HepG2 (cell line): ENCODE measurements around the gene PNMA6F. TPM values are rescaled to one million over a fixed set of nuclear protein-coding genes. Genes with fewer than 3 reads are reported as not detected.

ENCODE experiments used
- ATAC-seq: fragments of 200-7000 bp; cut with Tn5 transposase; 3 replicates; pipeline ENCODE4 v1.9.1; 2020; ENCODE audit warnings: mild to moderate bottlenecking, moderate library complexity
- BruUV-seq: library from RNA; stranded (reverse); fragments of 400-500 nt; replicated peaks from 2 replicates; lab custom pipeline; 2021; lab: Mats Ljungman, UMichigan
- CTCF ChIA-PET: fragments of 300-600 bp; formaldehyde crosslinking; extraction: SDS; loops from one replicate; lab custom pipeline; 2021; ENCODE audit warnings: low total read pairs, inconsistent platforms, low intra/inter-chr PET ratio; lab: Yijun Ruan, JAX
- POLR2A ChIA-PET: fragments of 350-600 bp; sonication (Branson Sonifier 250); formaldehyde crosslinking; loops from one replicate; lab custom pipeline; 2020; ENCODE audit warnings: antibody characterized with exemption, inconsistent platforms; lab: Yijun Ruan, JAX
- DNase-seq: peaks from one replicate; pipeline ENCODE4 v3.0.0-alpha.2; 2015; ENCODE audit warnings: low spot score
- FAIRE-seq: peaks from 3 replicates; lab custom pipeline; 2011; peaks lifted over from hg19 to GRCh38; lab: Jason Lieb, UNC
- H2AFZ ChIP-seq: one replicate; pipeline ENCODE4 v1.6.1; 2011; ENCODE audit warnings: low read length, inconsistent platforms
- H3K27ac ChIP-seq: fragments of 300-600 bp; 3 replicates; pipeline ENCODE4 v1.8.0; 2011; ENCODE audit warnings: mixed run types, mild to moderate bottlenecking, mixed read lengths, low read length, inconsistent platforms; ENCODE audit not compliant: insufficient read depth; ENCODE audit errors: extremely low read length
- H3K27me3 ChIP-seq, 2 experiments: fragments of 200-600 bp in 1 of 2; 2 replicates in 1 of 2; 3 replicates in 1 of 2; pipeline versions ENCODE4 v1.6.0 to v1.8.0; 2011; ENCODE audit warnings: low read length in 2 of 2, mild to moderate bottlenecking in 2 of 2, moderate library complexity in 2 of 2, inconsistent platforms in 1 of 2; ENCODE audit not compliant: insufficient read depth in 2 of 2, control insufficient read depth in 1 of 2
- H3K36me3 ChIP-seq, 2 experiments: fragments of 200-600 bp in 1 of 2; replicated peaks in 1 of 2; 2 replicates in 1 of 2; 3 replicates in 1 of 2; pipeline versions ENCODE4 v1.5.1 to v1.8.0; 2011; ENCODE audit warnings: low read length in 2 of 2, inconsistent platforms in 1 of 2; ENCODE audit not compliant: insufficient read depth in 2 of 2, control insufficient read depth in 1 of 2
- H3K4me1 ChIP-seq: 2 replicates; pipeline ENCODE4 v1.5.1; 2012; ENCODE audit warnings: low read length, inconsistent platforms; ENCODE audit not compliant: insufficient read depth
- H3K4me2 ChIP-seq: 2 replicates; pipeline ENCODE4 v1.6.0; 2011; ENCODE audit warnings: low read depth, low read length, inconsistent platforms
- H3K4me3 ChIP-seq, 3 experiments: fragments of 200-600 bp in 1 of 3; sonication (generic), shearing (Covaris generic) in 1 of 3; replicated peaks in 1 of 3; 2 replicates each; pipeline ENCODE4 v1.5.1; 2011 to 2016; ENCODE audit warnings: low read length in 3 of 3, inconsistent platforms in 2 of 3, low read depth in 2 of 3, mild to moderate bottlenecking in 2 of 3, control low read depth in 1 of 3, mixed read lengths in 1 of 3; ENCODE audit not compliant: insufficient read depth in 1 of 3
- H3K79me2 ChIP-seq: one replicate; pipeline ENCODE4 v1.6.1; 2011; ENCODE audit warnings: low read length, inconsistent platforms; ENCODE audit not compliant: insufficient read depth
- H3K9ac ChIP-seq: 2 replicates; pipeline ENCODE4 v1.6.0; 2011; ENCODE audit warnings: mild to moderate bottlenecking, low read depth, low read length, inconsistent platforms; ENCODE audit not compliant: insufficient read depth
- H3K9me3 ChIP-seq: 2 replicates; pipeline ENCODE4 v1.5.1; 2012; ENCODE audit warnings: mild to moderate bottlenecking, low read length
- H4K20me1 ChIP-seq: 2 replicates; pipeline ENCODE4 v1.6.0; 2011; ENCODE audit warnings: inconsistent platforms, mild to moderate bottlenecking, low read length, moderate library complexity; ENCODE audit not compliant: insufficient read depth
- DR1 ChIP-seq: sonication (generic); formaldehyde crosslinking; IDR thresholded peaks from 2 replicates; pipeline ENCODE4 v1.8.0; 2021; ENCODE audit warnings: mild to moderate bottlenecking, missing genetic modification reagents, inconsistent platforms
- NFE2L2 ChIP-seq: fragments of 150-350 bp; IDR thresholded peaks from 2 replicates; pipeline ENCODE4 v1.6.1; 2014; ENCODE audit warnings: low read length
- POGZ ChIP-seq: sonication (generic); formaldehyde crosslinking; IDR thresholded peaks from 2 replicates; pipeline ENCODE4 v1.4.0; 2020; ENCODE audit warnings: mild to moderate bottlenecking, missing genetic modification reagents
- ZFP41 ChIP-seq: sonication (generic); formaldehyde crosslinking; IDR thresholded peaks from 2 replicates; pipeline ENCODE4 v1.4.0; 2020; ENCODE audit warnings: mild to moderate bottlenecking, missing genetic modification reagents, borderline replicate concordance
- ZFP90 ChIP-seq: sonication (generic); formaldehyde crosslinking; IDR thresholded peaks from 2 replicates; pipeline ENCODE4 v1.8.0; 2022; ENCODE audit warnings: missing genetic modification reagents, mild to moderate bottlenecking, inconsistent platforms, borderline replicate concordance
- ZNF383 ChIP-seq: sonication (generic); formaldehyde crosslinking; IDR thresholded peaks from 2 replicates; pipeline ENCODE4 v1.4.0; 2020; ENCODE audit warnings: missing genetic modification reagents, mild to moderate bottlenecking, borderline replicate concordance
- ZNF570 ChIP-seq: sonication (generic); formaldehyde crosslinking; IDR thresholded peaks from 2 replicates; pipeline ENCODE4 v1.4.0; 2020; ENCODE audit warnings: mild to moderate bottlenecking, missing genetic modification reagents, borderline replicate concordance
- ZNF703 ChIP-seq: sonication (generic); formaldehyde crosslinking; IDR thresholded peaks from 2 replicates; pipeline ENCODE4 v1.5.1; 2020; ENCODE audit warnings: missing genetic modification reagents, mild to moderate bottlenecking, moderate library complexity, borderline replicate concordance
- WGBS: methylation state at CpG from one replicate; pipeline ENCODE4 v1.1.6; 2017; ENCODE audit warnings: low lambda C conversion rate; 5-methylcytosine and 5-hydroxymethylcytosine counted together
- in situ Hi-C: cut with HindIII; loops from 2 replicates; pipeline ENCODE4 v1.10.0; 2017; ENCODE audit warnings: low pct_unique_long_range_greater_than_20kb; ENCODE audit not compliant: extremely low pct_ligation_motif_present
- intact Hi-C: fragments of 100-400 bp; cut with micrococcal nuclease; formaldehyde crosslinking; loops from one replicate; pipeline ENCODE4 v1.10.0; 2022; ENCODE audit not compliant: unreplicated experiment
- polyA plus RNA-seq, 8 experiments: library from polyadenylated mRNA; depleted of rRNA in 3 of 8; stranded (reverse) in 7 of 8; unstranded in 1 of 8; fragments of >200 nt; fragmentation: Illumina TruSeq in 4 of 8; extraction: Trizol in 4 of 8; gene quantifications; 2 replicates each; pipeline versions ENCODE4 v1.2.1 to v1.2.3, GENCODE V29; 2011 to 2016; ENCODE audit warnings: low read depth in 4 of 8, missing spikeins in 1 of 8, mixed read lengths in 1 of 8; ENCODE audit not compliant: insufficient read depth in 1 of 8
- total RNA-seq, 5 experiments: library from RNA; depleted of rRNA; stranded (reverse); fragments of >200 nt; fragmentation: Illumina TruSeq; extraction: Trizol; gene quantifications; 2 replicates each; pipeline ENCODE4 v1.2.3, GENCODE V29; 2016; ENCODE audit warnings: low read depth in 1 of 5
- TF ChIP-seq, protein P1 (sequence below): sonication (generic); formaldehyde crosslinking; IDR thresholded peaks from 2 replicates; pipeline ENCODE4 v1.4.0; 2020; ENCODE audit warnings: missing genetic modification reagents
- TF ChIP-seq, protein P2 (sequence below): sonication (generic); formaldehyde crosslinking; IDR thresholded peaks from 2 replicates; pipeline ENCODE4 v1.5.0; 2020; ENCODE audit warnings: missing genetic modification reagents

PNMA6F gene
- total and polyA plus RNA-seq, 2 of the 13 experiments (the other 11 are each of a cell fraction or from before 2014, with no cell fraction given): not detected

DNA sequence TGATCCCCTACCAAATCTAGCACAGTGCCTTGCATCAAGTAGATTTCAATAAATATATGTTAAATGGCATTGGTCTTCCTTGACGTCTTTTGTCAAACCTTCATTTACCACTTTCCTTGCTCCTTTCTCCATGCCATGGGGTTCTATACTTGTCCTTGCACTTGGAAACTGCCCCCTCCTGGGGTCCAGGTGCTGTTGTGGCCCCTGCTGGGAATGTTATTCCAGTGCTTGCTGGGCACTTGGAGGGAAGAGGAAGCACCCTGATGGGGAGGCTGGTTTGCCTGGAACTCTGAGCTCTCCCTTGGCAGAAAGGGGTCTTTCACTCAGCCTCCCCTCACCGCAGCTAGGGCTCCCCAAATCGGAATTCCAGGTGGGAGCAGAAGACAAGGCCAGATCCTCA, 31.3 kb upstream of the PNMA6F start:
- BruUV-seq: no TSS peak
- in situ Hi-C loops (no loop called here), intact Hi-C loops (no loop called here)
- ChIA-PET CTCF (no interaction called here), POLR2A (no interaction called here)
- Histone ChIP-seq H3K79me2 (no peaks in the 10 kb centered on the region), H3K9ac (no peak overlapping the region), H3K36me3 (peaks cover 0 to 1% of the 10 kb centered on the region in 2 experiments; a peak in 1 of 5 replicates), H3K4me2 (no peak overlapping the region), H3K27ac (no peak overlapping the region), H4K20me1 (no peaks in the 10 kb centered on the region), H3K9me3 (no peaks in the 10 kb centered on the region), H3K27me3 (no peaks in the 10 kb centered on the region), H3K4me1 (no peaks in the 10 kb centered on the region; the same call in 1 of the 2 replicates), H3K4me3 (no peak overlapping the region), H2AFZ (no peak overlapping the region)
- FAIRE-seq: no peak
- ATAC-seq: no peak
- TF ChIP-seq ZFP90 (CRISPR knock-in tag) (no peak), POGZ (no peak), NFE2L2 (no peak), ZNF703 (no peak), ZNF383 (CRISPR knock-in tag) (no peak), ZNF570 (CRISPR knock-in tag) (no peak), DR1 (CRISPR knock-in tag) (no peak), ZFP41 (no peak)
- TF ChIP-seq, protein P1, sequence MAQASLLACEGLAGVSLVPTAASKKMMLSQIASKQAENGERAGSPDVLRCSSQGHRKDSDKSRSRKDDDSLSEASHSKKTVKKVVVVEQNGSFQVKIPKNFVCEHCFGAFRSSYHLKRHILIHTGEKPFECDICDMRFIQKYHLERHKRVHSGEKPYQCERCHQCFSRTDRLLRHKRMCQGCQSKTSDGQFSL (CRISPR knock-in tag): no peak
- TF ChIP-seq, protein P2, sequence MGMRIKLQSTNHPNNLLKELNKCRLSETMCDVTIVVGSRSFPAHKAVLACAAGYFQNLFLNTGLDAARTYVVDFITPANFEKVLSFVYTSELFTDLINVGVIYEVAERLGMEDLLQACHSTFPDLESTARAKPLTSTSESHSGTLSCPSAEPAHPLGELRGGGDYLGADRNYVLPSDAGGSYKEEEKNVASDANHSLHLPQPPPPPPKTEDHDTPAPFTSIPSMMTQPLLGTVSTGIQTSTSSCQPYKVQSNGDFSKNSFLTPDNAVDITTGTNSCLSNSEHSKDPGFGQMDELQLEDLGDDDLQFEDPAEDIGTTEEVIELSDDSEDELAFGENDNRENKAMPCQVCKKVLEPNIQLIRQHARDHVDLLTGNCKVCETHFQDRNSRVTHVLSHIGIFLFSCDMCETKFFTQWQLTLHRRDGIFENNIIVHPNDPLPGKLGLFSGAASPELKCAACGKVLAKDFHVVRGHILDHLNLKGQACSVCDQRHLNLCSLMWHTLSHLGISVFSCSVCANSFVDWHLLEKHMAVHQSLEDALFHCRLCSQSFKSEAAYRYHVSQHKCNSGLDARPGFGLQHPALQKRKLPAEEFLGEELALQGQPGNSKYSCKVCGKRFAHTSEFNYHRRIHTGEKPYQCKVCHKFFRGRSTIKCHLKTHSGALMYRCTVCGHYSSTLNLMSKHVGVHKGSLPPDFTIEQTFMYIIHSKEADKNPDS: no peak
- no peak for DNase-seq
- 90% methylated on average over 1 of the region's 3 CpGs for WGBS
